HG03432 (cell line): ENCODE data around the gene CCDC57.

Experiments
- ATAC-seq: cut with Tn5 transposase; IDR thresholded peaks from one replicate; pipeline ENCODE4 v1.9.1; 2021; ENCODE audit warnings: mild to moderate bottlenecking, moderate library complexity; ENCODE audit not compliant: unreplicated experiment

CCDC57 gene

GRCh38 chr17:82096709-82097183 lies 115.9 kb downstream of the CCDC57 start:
- no peak for ATAC-seq

DNA sequence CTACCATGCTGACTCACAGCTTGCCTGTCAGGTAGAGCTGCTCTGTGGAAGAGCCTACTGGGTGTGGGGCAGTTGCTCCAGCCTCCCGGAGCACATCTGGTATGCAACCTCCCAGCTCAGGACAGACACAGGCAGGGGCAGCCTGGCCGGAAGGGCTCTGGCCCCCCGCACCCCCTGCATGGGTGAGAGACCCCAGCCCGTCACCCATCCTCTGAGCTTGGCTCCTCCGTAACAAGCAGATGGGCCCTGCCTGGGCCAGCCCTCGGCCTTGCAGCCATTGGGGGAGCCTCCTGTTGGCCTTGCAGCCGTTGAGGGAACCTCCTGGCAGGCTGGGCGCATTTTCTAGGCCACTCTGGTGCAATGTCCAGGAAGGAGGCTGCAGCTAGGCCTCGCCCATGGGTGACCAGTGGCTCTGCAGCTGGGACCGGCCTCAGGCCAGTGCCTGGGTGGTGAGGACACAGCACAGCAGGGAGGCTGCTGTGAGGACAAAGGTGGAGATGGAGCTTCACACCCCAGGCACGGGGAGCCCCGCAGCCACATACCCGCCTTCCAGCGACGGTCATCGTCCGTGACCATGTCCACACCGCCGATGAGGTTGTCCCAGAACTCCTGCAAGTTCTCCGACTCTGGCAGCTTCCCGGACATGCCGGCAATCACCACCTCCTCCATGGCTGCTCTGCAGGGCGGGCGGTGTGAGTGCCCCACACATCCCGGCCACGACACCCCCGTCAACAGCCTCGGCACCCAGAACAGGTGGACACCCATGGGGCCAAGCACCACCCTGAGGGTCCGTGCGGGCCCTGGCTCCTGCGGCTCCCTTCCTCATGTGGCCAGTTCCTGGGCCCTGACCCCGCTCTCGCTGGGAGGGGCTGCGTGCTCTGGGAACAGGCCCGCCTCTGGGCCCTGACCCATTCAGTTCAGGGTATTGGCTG lies 116.6 kb downstream of the CCDC57 start:
- no peak for ATAC-seq

DNA sequence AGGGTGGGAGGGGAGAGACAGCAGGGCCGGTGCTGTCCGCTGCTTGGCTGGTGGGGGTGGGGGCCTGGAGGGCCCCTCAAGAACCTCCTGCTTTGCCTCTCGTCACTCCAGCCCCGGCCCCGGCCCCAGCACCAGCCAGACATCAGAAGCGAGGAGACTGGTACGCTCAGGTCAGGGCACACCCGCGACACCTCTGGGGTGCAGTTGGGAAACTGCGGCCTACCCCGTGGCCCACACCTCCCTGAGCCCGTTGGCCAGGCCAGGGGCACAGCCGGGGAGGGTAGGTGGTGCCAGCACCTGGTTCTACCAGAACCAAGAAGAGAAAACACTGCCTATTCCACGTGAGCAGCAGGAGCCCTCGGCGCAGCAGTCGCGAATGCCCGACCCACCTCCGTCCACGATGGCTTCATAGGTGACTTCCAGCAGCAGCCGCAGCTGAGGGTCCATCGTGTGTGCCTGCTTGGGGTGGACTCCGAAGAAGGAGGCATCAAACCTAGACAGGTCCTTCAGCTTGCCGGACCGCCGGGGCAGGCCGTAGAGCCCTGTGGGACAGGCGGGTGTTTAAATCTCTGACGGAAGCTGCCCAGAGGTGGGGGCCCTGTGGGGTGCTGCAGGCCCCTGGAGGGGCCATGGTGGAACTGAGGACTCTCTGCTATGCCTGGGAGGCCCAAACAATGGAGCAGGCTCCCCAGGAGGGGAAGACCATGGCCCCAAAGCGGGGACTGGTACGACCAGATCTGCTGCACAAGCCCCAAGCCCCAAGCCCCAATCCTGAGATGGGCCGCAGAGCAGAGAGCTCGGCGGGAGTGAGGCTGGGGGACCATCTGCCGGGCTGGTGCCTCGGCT lies 117.5 kb downstream of the CCDC57 start:
- no peak for ATAC-seq

DNA sequence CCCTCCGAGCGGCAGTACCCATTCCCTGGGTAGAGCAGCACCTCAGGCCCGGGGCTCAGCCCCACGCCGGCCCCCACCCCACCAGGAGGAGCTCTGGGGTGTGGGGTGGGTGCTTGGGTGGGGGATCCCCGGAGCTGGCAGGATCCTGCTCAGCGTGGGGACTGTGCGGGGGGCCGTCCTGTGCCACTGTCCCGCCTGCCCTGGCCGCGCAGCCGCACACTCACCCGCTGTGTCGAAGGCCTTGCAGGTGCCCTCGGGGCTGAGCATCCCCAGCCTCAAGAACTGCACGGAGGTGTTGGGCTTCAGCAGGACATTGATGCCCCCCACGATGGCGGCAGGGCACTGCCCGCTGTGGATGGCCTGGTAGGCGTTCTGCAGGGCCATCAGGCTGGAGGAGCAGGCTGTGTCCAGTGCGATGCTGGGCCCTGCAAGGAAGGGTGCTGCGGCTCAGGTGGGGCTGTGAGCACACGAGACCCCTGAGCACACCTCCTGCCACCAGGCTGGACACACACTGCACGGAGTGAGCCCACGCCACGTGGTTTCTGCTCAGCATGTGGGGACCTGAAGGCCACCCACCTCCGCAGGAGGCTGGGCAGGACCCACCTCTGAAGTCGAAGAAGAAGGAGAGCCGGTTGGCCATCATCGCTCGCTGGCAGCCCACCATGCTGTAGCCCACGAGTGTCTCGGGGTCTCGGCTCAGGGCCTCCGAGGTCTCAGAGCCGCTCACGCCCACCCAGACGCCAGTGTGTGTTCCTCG lies 119.5 kb downstream of the CCDC57 start:
- ATAC-seq, result no peak

- no peak for ATAC-seq
Measured at GRCh38 chr17:82092628-82092994, 120.0 kb downstream of the CCDC57 start.

GRCh38 chr17:82092094-82092586 lies 120.5 kb downstream of the CCDC57 start:
- ATAC-seq, result no peak

DNA sequence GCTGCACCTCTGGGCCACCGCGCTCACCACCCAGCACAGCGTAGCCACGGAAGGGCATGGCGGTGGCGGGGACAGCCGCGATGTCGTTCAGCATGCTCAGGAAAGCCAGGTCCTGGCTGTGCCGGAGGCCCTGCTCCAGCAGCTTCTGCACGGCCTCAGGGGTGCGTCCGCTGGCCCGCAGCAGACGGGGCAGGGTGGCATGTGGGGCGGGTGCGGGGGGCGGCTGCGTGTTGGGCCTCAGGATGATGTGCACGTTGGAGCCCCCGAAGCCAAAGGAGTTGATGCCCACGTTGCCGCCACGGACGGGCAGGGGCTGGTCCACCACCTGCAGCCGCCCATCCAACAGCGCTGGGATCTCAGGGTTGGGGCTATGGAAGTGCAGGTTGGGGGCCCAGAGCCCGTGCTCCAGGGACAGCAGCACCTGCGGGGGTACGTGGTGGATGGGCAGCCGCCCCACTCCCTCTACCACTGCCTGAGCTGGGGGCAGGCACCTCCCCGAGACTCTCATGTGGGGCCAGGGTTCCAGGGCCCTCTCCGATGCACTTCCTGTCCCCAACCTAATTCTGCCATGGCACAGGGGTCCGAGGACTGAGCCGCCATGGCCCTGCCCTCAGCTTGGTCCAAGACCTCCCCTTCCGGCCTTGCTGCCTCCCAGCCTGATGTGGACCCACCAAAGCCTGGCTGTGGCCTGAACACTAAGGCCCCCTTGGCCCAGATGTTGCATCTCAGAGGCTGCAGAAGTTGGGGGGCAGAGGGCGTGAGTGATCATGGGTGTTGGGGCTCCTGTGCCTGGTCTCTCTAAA lies 121.2 kb downstream of the CCDC57 start:
- ATAC-seq, result no peak

DNA sequence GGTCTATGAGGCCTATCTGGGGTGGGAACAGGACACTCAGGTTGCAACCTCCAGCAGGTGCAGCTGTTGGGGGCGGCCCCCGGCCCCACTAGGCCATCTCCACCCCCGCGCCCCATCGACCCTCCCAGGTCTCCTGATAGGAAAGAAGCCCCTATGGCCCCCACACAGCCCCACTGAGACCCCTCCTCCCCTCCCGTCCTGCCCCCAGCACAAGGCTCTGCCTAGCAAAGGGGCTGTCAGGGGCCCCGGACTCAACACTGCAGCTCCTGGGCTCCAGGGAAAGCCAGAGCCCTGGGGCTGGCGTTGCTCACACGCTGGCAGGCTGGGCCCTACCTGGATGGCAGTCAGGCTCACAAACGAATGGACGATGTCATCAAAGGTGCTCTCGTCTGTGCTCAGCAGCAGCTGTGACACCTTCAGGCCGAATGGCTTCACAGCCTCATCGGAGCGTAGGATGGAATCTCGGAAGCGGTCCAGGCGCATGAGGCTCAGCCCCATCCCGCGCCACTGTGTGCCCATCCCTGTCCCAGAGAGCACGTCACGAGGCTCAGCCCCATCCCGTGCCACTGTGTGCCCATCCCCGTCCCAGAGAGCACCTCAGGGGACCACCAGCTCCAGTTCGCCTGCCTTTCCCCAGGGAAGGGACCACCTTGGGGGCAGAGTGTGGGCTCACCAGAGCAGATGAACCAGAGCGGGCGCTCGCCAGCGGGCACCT lies 121.9 kb downstream of the CCDC57 start:
- no peak for ATAC-seq

DNA sequence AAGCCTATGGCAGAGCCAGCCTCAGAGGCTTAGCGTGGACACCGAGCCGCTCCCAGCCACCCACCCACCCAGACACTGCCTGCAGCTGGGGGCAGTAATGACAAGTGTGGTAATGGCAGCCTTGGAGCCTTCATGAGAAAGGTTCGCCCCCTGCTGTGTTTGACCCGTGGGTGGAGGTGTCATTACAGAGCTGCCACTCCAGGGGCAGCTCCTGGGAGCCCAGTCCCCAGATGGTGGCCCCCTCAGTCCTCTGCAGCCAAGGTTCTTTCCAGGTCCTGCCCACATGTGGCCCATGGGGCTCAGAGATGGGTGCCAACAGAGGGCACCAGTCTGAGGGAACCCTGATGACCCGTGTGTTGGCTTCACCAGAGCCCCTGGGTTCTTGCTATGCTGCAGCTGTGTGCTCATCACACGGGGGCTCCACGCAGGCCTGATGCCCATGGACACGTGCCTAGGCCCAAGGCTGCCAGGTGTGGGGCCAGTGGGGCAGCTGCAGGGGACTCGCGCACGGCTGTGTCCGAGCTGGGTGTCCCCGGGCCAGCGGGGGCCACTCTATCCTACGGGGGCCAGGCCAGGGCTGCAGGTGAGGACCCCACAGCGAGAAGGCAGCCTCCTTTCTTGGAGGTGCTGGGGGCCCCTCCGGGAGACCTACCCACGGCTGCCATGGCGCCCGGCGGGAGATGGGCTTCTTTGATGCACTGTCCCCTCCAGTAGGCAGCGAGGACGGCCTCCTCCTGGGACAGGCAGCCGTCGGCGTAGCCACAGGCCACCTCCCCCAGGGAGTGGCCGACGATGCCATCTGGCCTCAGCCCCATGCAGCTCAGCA lies 122.7 kb downstream of the CCDC57 start:
- no peak for ATAC-seq

- no peak for ATAC-seq
Measured at GRCh38 chr17:82088838-82089722, 123.6 kb downstream of the CCDC57 start.

DNA sequence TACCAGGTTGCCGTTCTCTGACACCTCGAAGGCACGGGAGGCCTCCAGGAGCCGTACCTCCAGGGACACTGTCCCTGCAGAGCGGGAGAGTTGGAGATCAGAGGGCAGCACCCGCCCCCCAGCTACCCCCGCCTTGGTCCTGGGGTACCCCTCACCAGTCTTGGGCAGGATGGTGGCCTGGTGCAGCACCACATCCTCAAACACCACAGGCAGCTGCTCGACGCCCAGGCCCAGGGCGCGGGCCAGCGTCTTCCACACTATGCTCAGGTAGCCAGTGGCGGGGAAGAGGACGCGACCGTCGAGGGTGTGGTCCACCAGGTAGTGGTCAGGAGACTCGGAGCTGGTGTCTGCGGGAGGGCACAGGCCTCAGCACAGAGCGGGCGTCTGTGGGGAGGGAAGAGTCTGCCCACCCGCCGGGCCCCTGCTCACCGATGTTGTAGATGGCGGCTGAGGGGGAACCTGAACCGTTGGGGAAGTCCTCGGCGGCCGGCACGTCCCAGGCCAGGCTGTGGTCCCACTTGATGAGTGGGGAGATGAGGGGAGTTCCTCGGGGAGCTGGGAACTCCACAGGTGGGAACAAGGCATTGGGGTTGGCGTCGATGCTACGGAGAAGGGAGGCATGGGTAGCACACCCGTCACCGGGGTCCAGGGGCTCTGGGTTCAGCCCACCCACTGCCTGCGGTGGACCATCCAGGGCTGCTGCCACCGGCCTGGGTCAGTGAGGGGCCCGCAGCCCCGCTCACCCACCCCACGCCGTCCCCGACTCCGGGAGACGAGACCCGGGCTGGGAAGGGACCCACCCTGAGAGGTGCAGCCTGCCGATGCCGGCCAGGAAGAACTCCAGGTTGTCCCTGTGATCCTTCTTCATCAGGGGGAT lies 124.4 kb downstream of the CCDC57 start:
- no peak for ATAC-seq

GRCh38 chr17:82086941-82087906 lies 125.4 kb downstream of the CCDC57 start:
- no peak for ATAC-seq

DNA sequence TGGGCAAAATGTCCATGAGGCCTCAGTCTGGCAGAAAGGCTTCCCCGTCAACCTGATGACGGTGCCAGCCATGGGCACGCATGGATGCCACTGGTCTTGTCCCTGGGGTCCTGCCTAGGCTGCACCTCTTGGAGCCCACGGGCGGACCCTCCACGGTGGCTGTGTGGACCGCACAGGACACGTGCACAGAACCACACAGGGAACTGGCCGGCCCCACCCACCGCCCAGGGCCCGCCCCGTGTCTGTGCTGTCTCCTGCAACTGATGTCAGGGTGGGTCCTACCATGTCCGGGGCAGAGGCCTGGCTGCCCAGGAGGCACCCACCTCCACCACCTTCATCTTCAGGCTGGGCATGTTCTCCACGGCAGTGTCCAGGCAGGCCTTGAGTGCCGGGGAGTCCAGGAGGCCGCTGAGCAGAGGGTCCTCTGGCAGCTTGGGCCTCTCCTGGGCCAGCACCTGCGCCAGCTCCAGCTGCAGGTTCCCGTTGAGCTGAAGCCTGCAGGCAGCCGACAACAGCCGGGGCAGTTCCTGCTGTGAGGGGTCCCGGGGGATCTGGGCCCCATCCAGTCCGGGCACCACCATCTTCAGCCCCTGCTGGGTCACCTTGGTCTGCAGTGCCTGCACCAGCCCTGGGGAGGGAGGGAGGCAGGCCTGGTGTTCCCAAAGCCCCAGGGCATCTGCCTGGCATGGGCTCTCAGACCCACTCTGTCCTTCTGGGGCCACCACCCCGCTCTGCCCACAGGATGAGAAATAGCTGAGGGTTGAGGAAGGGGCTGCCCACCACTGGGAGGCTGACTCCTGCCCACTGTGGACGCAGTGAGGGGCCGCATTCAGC lies 126.5 kb downstream of the CCDC57 start:
- no peak for ATAC-seq

DNA sequence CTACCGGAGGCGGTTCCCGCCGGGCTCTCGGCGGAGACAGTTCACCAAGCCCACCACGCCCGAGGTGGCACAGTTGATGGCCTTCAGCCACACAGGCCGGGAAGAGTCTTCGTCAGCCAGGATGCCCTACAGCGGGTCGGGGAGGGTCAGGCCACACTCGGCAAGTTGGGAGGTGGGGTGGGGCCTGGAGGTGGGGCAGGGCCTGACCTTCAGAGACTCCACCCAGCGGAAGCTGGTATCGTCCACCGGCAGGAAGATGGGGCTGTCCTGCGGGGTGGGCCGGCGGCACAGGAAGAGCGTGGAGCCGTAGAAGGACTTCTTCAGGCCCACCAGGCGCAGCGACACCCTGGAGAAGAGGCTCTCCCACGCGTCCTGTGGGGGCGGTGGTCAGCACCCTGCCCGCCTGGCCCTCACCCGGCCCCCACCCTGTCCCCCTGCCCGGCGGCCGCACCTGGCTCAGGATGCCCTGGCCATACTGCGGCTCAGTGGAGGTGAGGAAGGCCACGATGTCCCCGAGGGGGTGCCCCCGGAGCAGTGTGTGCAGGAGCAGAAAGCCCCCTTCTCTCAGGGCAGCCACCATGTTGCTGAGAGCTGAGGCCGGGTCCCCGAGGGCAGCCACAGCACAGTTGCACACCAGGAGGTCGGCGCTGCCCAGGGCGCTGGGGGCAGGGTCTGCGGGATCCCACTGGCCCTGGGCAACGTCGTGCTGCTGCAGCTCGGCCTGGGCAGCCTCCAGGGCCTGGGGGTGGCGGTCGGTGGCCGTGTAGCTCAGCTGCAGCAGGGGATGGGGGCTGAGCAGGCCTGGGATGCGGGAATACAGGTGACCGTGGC lies 127.4 kb downstream of the CCDC57 start:
- ATAC-seq, result no peak
